ENCODE measurements around the gene GET4.

Gene GET4, protein sequence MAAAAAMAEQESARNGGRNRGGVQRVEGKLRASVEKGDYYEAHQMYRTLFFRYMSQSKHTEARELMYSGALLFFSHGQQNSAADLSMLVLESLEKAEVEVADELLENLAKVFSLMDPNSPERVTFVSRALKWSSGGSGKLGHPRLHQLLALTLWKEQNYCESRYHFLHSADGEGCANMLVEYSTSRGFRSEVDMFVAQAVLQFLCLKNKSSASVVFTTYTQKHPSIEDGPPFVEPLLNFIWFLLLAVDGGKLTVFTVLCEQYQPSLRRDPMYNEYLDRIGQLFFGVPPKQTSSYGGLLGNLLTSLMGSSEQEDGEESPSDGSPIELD

GRCh38 chr7:876077-876971 lies at the start of gene GET4:
Gene GET4, plus strand, starts transcription at chr7:876554. Its CDS starts 92 bp downstream, at chr7:876646.
- peak; percentile 61 for DNase-seq

DNA sequence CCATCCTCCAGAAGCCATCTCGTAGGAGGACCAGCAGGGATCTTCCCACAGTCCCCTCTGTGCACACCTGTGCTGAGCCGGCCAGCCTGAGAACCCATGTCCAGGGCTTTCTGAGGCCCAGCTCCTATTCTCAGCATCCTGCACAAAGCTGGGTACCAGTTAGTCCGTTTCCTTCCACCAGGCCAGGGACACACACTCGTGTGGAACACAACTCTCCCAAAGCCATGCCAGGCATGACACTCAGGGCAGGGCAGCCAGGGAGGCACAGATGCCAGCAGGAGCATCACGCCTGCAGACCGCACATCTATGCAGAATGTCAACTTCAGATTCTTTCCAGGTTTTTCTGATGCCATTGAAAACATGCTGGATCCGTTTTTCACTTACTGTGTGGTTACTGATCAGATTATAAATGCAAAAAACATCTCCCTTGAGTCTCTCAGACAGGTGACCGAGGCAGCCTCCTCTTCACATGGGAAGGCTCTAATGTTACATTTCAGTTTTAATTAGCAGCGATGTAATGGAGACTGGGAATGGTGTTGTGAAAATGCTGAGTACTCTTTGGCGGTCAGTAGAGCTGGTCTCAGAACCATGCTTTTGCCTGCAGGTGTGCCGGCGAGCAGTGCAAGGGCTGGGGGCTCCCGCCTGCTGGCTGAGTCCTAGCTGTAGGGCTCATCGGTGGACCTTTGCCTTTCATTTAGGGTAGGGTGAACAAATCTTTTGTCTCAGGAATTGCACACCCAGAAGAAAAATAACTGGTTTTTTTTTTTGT lies 47.4 kb upstream of the GET4 start:
- no peak for DNase-seq

DNA sequence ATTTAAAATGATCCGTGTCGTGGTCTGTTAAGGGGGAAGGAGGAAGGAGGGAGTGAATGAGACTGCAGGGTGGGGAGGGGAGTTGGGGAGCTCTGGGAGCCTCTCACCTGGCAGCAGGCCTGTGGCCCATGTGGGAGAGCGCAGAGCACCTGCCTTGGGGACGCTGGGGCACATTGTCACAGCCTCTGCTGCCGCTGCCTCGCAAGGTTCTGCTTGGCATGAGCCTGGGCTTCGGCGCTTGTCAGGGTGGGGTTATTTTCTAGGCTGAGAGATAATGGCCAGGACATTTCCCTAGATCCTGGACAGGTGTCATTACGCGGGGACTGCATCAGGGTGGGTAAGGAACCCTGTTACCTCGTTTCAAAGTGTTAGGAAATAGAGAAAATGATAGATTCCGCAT lies 46.3 kb upstream of the GET4 start:
- DNase-seq: no peak

GRCh38 chr7:831596-832166 lies 44.7 kb upstream of the GET4 start:
- no peak for DNase-seq

GRCh38 chr7:832167-832967 lies 44.0 kb upstream of the GET4 start, which contains the start of gene SUN1:
Gene SUN1, plus strand, starts transcription at chr7:832476. Its CDS starts 49 bp downstream, at chr7:832525.
- no peak for DNase-seq

DNA sequence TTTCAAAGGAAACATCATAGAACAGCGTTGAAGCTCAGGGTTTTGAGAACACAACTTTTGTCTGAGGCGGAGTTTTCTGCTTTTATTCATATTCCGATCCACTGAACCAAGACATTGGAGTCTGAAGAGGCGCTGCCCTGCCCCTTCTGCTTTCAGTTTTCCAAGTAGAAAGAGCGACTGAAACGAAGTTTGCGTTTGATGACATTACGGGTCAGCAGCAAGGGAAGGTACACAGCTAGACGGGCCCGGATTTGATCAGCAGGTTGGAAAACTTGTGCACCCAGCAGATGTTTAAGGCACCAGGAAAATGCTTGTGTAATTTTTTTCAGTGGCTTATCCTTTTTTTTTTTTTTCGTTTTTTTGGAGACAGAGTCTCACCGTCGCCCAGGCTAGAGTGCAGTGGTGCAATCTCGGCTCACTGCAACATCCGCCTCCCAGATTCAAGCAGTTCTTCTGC lies 43.4 kb upstream of the GET4 start:
- no peak for DNase-seq

GRCh38 chr7:833601-834258 lies 42.6 kb upstream of the GET4 start:
- no peak for DNase-seq

DNA sequence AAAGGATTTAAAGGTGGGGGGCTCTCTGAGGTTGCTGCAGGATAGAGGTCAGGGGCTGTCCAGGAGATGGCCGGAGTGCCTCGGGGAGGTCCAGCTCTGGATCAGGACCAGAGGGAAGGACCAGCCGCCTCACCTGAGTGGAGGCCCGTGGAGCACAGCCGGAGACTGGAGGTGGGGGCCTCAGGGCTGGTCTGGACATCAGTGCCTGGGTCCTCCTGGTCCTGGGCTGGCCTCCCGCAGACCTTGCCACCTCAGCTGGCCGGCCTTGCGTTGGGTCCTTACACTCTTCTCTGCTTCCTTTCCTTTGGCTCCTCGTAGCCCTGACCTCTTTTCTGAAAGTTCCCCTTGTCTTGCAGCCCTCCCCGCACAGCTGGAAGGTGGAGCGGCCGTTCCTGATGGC lies 42.1 kb upstream of the GET4 start:
- no peak for DNase-seq

- DNase-seq: no peak
Measured at GRCh38 chr7:835021-835420, 41.3 kb upstream of the GET4 start.

- no peak for DNase-seq
Measured at GRCh38 chr7:835485-836401, 40.6 kb upstream of the GET4 start.

- DNase-seq: no peak
Measured at GRCh38 chr7:836429-836828, 39.9 kb upstream of the GET4 start.

GRCh38 chr7:837001-837400 lies 39.4 kb upstream of the GET4 start:
- DNase-seq: no peak

DNA sequence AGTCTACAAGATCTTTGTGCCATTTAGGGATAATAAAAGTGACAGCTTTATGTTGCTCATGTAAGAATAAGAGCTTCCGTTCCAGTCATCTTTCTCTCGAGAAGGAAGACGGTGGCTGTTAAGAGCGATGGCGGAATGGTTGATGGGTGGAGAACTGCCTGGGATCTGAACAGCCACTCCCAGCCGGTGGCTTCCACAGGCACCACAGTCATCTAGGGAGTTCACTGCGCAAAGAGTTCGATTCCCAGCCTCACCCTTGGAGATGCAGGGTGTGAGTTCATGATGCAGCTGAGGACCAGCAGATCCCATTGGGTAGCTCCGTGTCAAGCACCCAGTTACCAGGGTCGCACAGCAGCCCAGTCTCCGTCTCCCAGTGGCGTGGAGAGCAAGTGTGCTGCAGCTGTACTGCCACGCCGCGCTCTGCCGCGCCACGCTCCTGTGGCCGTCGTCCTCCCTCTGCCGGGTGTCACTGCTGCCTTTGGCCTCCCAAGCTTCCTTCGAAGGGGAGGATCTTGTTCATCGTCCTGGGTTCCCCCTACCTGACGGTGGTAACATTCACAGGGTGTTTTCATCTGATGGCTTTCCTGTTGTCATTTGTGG lies 36.3 kb upstream of the GET4 start:
- DNase-seq: no peak

DNA sequence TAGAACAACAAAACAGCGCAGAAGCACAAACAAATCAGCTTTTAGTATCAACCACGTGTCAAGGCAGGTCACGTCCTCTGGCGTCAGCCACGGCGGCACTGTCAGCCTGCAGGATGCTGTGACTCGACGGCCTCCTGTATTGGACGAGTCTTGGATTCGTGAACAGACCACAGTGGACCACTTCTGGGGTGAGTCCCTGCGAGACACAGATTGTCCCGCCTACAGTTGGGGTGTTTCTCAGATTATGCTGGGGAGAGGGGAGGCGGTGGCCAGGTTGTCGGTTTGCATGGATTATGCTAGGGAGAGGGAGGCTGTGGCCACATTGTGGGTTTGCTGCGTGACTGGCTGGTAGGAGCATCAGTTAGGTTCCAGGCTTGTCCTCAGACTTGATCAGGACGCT lies 34.4 kb upstream of the GET4 start:
- no peak for DNase-seq

DNA sequence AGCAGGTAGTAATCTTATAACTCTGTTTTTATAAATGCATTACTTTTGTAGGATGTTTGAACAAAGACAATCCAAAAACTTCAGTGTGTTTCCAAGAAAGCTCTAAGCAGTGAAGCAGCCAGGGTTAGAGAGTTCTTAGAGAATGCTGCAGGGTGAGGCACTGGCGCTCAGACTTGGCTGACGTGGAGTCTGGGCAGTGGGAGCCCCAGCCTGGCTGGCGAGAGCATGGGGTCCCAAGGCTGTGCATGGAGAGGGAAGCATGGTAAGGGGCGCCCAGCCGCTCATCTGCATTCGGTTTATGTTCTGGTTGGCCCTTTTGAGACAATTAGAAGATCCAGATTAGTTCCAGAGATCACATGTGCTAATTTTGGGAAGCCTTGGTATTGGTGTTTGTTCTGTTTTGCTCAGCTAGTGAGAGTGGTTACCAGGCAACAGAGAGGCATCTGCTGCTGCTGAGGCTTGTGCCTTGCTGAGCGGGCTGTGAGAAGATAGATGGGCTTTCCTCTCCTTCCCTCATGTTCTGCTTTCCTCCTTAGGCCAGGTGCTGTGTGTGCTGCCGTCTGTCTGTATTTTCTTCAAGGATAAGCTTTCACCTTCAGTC lies 33.8 kb upstream of the GET4 start:
- no peak for DNase-seq

GRCh38 chr7:843230-843629 lies 33.1 kb upstream of the GET4 start:
- DNase-seq: no peak

DNA sequence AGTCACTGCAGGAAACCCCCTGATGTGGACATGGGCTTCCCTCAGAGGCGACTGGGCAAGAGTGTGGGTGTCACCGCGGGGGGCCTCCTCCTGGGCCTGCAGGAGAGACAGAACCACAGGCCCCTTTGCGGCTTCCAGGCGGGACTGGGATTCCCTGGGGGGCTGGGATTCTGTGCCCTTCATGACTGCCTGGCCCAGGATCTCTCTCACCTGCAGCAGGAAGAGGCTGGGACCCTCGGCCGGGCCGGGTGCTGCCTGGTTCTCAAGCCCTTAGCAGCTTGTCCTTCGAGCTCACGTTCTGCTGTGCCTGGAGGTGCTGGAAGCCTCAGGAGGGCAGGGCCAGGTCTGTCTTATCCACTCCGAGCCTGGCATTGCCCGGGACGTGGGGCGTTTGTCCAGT lies 32.3 kb upstream of the GET4 start:
- DNase-seq: no peak

DNA sequence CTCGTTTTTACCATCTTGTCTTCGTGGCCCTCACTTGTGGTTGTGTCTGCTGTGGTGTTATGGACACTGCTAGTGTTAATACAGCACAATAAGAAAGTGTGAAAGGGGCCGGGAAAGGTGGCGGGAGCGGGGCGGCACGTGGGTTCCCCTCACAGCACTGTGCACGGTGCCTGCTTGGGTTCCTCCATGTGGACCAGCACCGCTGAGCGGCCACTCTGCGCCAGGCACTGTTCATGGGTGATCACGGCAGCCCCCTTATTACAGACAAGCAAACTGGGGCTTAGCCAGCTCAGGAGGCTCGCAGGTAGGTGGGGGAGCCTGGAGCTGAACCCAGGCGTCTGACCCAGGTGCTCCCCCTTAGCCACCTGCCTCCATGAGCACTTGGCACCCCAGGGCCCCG lies 31.8 kb upstream of the GET4 start:
- no peak for DNase-seq

DNA sequence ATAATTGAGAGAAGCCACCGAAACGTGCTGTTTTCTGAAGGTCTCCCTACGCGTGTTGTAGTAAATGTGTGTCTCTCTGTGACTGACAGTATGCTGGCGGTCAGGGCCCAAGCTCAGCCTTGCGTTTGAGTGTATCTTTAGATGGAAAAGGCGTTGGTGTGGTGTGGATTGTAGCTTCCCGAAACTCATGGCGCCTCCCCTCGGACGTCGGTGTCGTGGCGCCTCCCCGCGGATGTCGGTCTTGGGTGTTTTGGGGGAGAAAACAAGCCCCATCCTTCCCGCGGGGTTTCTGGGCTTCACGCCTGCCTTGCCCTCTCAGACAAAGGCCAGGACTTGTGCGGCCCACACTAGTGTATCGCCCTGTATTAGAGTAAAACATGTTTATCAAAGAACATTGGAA lies 31.3 kb upstream of the GET4 start:
- DNase-seq: no peak

- DNase-seq: no peak
Measured at GRCh38 chr7:845731-846130, 30.6 kb upstream of the GET4 start.
